Uterus (tissue), 4 donors: Measurements from ENCODE around the gene PRR20G. TPM values are rescaled to one million over a fixed set of nuclear protein-coding genes. Genes with fewer than 3 reads are reported as not detected.

Experiments
- DNase-seq, 2 donors: peaks; one replicate each; pipeline ENCODE4 v3.0.0-alpha.2; 2019 to 2020
- H3K27ac ChIP-seq, 2 donors: fragments of 200-600 bp; sonication (generic); 1 replicate in 1 of 2; 2 replicates in 1 of 2; pipeline ENCODE4 v1.5.1; 2016 to 2018
- H3K27me3 ChIP-seq, 2 donors: fragments of 200-600 bp; sonication (generic); one replicate each; pipeline ENCODE4 v1.5.1; 2018 to 2019; ENCODE audit warnings: control low read depth in 1 of 2
- H3K36me3 ChIP-seq, 2 donors: fragments of 200-600 bp; sonication (generic); one replicate each; pipeline ENCODE4 v1.5.1; 2019; ENCODE audit warnings: control low read depth in 1 of 2
- H3K4me1 ChIP-seq, 2 donors: fragments of 200-600 bp; sonication (generic); one replicate each; pipeline ENCODE4 v1.5.1; 2018 to 2019; ENCODE audit warnings: control low read depth in 1 of 2
- H3K4me3 ChIP-seq, 2 donors: fragments of 200-600 bp; sonication (generic); 1 replicate in 1 of 2; 2 replicates in 1 of 2; pipeline ENCODE4 v1.5.1; 2018 to 2019; ENCODE audit warnings: mild to moderate bottlenecking in 1 of 2
- H3K9me3 ChIP-seq, 2 donors: fragments of 200-600 bp; sonication (generic); one replicate each; pipeline ENCODE4 v1.5.1; 2019; ENCODE audit warnings: control low read depth in 1 of 2
- POLR2A ChIP-seq, 2 donors: fragments of 450-650 bp; IDR thresholded peaks; one replicate each; pipeline ENCODE4 v1.6.1; 2016; ENCODE audit warnings: antibody characterized with exemption in 2 of 2, mild to moderate bottlenecking in 1 of 2, moderate library complexity in 1 of 2
- intact Hi-C: fragments of 100-400 bp; cut with DNase I; formaldehyde crosslinking; loops from one replicate; pipeline ENCODE4 v1.15.1; 2023; ENCODE audit warnings: low total_unique reads
- total RNA-seq, 4 donors: library from RNA; depleted of rRNA in 3 of 4; stranded (reverse); fragments of >200 nt in 3 of 4; gene quantifications; one replicate each; pipeline versions ENCODE4 v1.1.0 to v1.2.4, GENCODE V29; 2014 to 2023
- TF ChIP-seq, protein P1 (sequence below), 4 experiments: fragments of 200-600 bp in 2 of 4; fragments of 450-650 bp in 2 of 4; sonication (generic) in 2 of 4; IDR thresholded peaks; one replicate each; pipeline ENCODE4 v1.5.1; 2016 to 2019; ENCODE audit warnings: antibody characterized with exemption in 4 of 4, mild to moderate bottlenecking in 2 of 4, moderate library complexity in 1 of 4
- donor health status: DM: yes; HTN: yes; CAD: no.

PRR20G gene
- total RNA-seq, 4 donors from 2014 or later = not detected

DNA sequence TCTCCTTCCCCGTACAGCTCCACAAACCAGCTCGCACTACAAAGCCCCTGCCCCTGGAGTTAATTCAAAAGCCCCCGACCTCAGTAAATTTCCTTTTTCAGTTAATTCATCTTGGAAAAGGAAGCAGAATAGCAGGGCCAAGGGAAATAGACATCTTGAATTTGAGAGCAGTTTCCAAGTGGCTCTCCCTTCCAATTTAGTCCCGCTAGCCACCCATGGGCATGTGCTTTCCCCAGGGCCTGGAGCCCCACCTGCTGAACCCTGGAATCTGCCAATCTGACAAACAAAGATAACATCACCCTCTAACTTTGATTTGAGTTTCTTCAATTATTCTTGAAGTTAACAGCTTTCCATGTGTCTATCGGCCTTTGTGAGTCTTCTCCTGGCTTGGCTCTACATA is 31.7 kb downstream of the PRR20G start:
- Histone ChIP-seq H3K36me3 (no peaks in the 10 kb centered on the region), H3K27ac (no peak overlapping the region), H3K4me1 (no peaks in the 10 kb centered on the region), H3K4me3 (no peak overlapping the region), H3K9me3 (no peaks in the 10 kb centered on the region), H3K27me3 (no peaks in the 10 kb centered on the region)
- TF ChIP-seq POLR2A (IDR thresholded peaks at IDR 0.05) = no peak
- TF ChIP-seq, protein P1, sequence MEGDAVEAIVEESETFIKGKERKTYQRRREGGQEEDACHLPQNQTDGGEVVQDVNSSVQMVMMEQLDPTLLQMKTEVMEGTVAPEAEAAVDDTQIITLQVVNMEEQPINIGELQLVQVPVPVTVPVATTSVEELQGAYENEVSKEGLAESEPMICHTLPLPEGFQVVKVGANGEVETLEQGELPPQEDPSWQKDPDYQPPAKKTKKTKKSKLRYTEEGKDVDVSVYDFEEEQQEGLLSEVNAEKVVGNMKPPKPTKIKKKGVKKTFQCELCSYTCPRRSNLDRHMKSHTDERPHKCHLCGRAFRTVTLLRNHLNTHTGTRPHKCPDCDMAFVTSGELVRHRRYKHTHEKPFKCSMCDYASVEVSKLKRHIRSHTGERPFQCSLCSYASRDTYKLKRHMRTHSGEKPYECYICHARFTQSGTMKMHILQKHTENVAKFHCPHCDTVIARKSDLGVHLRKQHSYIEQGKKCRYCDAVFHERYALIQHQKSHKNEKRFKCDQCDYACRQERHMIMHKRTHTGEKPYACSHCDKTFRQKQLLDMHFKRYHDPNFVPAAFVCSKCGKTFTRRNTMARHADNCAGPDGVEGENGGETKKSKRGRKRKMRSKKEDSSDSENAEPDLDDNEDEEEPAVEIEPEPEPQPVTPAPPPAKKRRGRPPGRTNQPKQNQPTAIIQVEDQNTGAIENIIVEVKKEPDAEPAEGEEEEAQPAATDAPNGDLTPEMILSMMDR (IDR thresholded peaks at IDR 0.05) = no peak
- intact Hi-C loops = no loop called here
- DNase-seq = no peak

DNA sequence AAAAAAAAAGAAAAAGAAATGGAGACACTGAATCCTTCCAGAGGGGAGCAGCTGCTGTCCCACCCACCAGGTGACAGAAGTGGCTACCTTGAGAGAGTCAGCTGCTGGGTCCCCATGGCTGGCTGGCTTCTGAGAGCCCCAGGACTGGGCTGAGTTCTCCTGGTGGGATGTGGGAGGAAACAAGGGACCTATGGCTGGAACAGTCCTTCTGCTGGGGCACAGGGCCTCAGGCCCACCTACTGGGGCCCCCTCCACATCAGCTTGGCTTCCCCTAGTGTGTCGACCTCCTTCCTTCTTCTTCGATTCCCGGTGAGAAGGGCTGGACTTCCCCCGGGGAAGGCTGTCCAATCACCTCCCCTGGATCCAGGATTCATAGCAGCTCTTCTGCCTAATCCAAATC is 32.3 kb downstream of the PRR20G start:
- Histone ChIP-seq H3K27ac (no peak overlapping the region), H3K4me1 (no peaks in the 10 kb centered on the region), H3K9me3 (no peaks in the 10 kb centered on the region), H3K27me3 (no peaks in the 10 kb centered on the region), H3K36me3 (no peaks in the 10 kb centered on the region), H3K4me3 (no peak overlapping the region)
- DNase-seq = no peak
- intact Hi-C loops = no loop called here
- TF ChIP-seq, protein P1 (IDR thresholded peaks at IDR 0.05) = no peak
- TF ChIP-seq POLR2A (IDR thresholded peaks at IDR 0.05) = no peak

DNA sequence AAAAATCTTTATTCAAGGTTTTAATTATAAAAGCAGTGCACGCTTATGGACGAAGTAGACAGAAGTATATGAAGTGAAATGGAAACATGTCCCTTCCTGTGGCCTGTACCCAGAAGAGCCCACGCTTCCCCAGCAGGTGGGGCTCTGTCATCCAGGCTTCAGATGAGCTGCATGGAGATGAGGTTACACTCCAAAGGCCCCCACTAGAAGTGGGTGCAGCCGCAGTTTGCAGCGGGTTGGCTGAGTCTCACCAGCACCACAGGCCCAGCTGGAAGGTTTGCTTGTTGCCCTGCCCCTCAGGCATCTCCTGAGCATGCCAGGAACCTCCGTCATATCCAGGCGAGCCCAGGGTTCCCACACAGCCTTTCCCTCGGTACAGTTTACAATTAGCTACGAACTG is 33.1 kb downstream of the PRR20G start:
- no peak for DNase-seq
- intact Hi-C loops = no loop called here

DNA sequence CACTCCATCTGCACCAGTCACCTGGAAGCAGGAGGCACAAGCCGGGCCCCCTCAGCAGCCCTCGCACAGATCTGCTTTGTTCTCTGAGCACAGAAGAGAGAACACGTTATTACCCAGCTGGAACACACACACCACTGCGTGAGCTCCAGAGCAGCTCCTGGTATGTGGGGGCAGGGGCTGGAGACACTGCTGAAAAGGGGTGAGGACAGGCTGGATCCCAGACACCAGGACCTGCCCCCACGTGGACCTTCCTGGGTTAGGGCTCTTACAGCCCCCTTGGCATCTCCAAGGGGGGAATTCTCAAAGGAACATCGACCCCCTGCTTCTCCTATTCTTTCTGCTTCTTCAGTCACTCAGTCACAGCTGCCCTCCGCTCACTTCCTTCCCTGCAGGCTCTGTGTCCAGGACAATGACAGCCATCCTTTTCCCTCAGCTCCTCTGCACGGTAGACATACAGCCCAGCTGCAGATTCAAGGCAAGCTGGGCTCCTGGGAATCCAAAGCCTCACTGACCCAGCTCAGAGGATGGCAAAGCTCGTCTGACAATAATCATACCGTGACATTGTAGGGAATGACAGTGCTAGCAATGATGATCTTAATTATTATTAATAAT is 33.7 kb downstream of the PRR20G start:
- Histone ChIP-seq H3K4me3 (no peak overlapping the region), H3K36me3 (no peaks in the 10 kb centered on the region), H3K4me1 (no peaks in the 10 kb centered on the region), H3K27me3 (no peaks in the 10 kb centered on the region), H3K27ac (no peak overlapping the region), H3K9me3 (no peaks in the 10 kb centered on the region)
- no peak for TF ChIP-seq POLR2A (IDR thresholded peaks at IDR 0.05)
- TF ChIP-seq, protein P1 (IDR thresholded peaks at IDR 0.05) = no peak
- DNase-seq = no peak
- intact Hi-C loops = no loop called here

More for the DNA sequence above, 33.1 kb downstream of the PRR20G start:
- Histone ChIP-seq H3K27ac (no peak overlapping the region), H3K36me3 (no peaks in the 10 kb centered on the region), H3K9me3 (no peaks in the 10 kb centered on the region), H3K4me3 (no peak overlapping the region), H3K4me1 (no peaks in the 10 kb centered on the region), H3K27me3 (no peaks in the 10 kb centered on the region)
- TF ChIP-seq, protein P1 (IDR thresholded peaks at IDR 0.05) = no peak
- TF ChIP-seq POLR2A (IDR thresholded peaks at IDR 0.05) = no peak

DNA sequence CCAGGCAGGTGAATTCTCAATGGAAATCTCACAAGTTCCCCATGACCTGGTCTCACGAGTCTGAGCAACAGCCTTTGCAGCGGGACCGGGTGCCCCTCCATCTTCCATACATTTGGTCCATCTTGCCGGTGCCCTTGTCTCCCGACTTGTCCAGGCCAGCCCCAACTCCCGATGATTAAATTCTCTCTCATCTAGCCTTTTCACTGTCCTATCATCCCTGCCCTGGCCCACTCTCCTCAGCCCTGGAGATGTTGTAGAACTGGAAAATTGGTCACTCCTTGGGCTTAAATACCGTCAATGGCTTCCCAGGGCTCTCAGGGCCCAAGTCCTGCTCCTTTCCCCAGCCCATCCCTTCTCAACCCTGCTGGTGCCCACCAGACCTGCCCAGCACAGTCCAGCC is 34.4 kb downstream of the PRR20G start:
- H3K27ac ChIP-seq = no peak overlapping the region
- H3K9me3 ChIP-seq = no peaks in the 10 kb centered on the region
- H3K4me1 ChIP-seq = no peaks in the 10 kb centered on the region
- no peaks in the 10 kb centered on the region for H3K27me3 ChIP-seq
- TF ChIP-seq POLR2A (IDR thresholded peaks at IDR 0.05) = no peak
- TF ChIP-seq, protein P1 (IDR thresholded peaks at IDR 0.05) = no peak
- no peaks in the 10 kb centered on the region for H3K36me3 ChIP-seq
- no peak for DNase-seq
- H3K4me3 ChIP-seq = no peak overlapping the region
- intact Hi-C loops = no loop called here
